Dendritic cell treated with granulocyte-macrophage colony-stimulating factor and Interleukin-4, amounts not matched to agents 40 ng/mL and 50 ng/mL, for 4 days (primary cell): Measurements from ENCODE around the gene UGT1A5.

Experiments
- H3K27ac Mint-ChIP-seq: one replicate; pipeline ENCODE4 v1.8.0; 2022; ENCODE audit warnings: mild to moderate bottlenecking, mixed read lengths
- H3K27me3 Mint-ChIP-seq: one replicate; pipeline ENCODE4 v1.8.0; 2022; ENCODE audit warnings: mild to moderate bottlenecking, mixed read lengths
- H3K36me3 Mint-ChIP-seq: one replicate; pipeline ENCODE4 v1.8.0; 2022; ENCODE audit warnings: low read depth, mixed read lengths
- H3K4me1 Mint-ChIP-seq: one replicate; pipeline ENCODE4 v1.8.0; 2022; ENCODE audit warnings: low read depth, mixed read lengths
- H3K4me3 Mint-ChIP-seq: one replicate; pipeline ENCODE4 v1.8.0; 2022; ENCODE audit warnings: mild to moderate bottlenecking, moderate library complexity, mixed read lengths
- H3K9me3 Mint-ChIP-seq: one replicate; pipeline ENCODE4 v1.8.0; 2022; ENCODE audit warnings: mixed read lengths
- intact Hi-C: fragments of 100-400 bp; cut with micrococcal nuclease; formaldehyde crosslinking; loops from one replicate; pipeline ENCODE4 v1.15.0; 2022

UGT1A5 gene

GRCh38 chr2:233819884-233820773 is 107.4 kb downstream of the UGT1A5 start:
- H3K4me1 Mint-ChIP-seq = peaks cover 8% of the 10 kb centered on the region
- H3K9me3 Mint-ChIP-seq = no peaks in the 10 kb centered on the region
- no peaks in the 10 kb centered on the region for H3K27me3 Mint-ChIP-seq
- intact Hi-C loops = no loop called here
- no peaks in the 10 kb centered on the region for H3K36me3 Mint-ChIP-seq
- H3K27ac Mint-ChIP-seq = no peak overlapping the region
- H3K4me3 Mint-ChIP-seq = no peak overlapping the region

DNA sequence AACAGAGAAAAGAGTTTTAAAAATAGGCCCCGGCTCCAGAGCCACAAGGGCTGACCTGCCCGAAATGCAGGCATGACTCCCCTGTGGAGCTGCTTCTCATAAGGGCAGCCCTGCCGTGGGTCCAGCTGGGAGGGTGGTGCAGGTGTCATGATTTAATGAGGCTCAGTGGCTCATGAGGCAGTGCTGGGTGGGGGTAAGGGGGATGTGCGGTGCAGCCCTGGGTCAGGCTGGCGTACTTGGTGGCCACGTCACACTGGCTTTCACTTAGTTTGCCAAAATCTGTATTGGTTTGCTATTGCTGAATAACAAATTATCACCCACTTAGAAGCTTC is 108.0 kb downstream of the UGT1A5 start:
- H3K27me3 Mint-ChIP-seq = peaks cover 2% of the 10 kb centered on the region
- peaks cover 8% of the 10 kb centered on the region for H3K4me1 Mint-ChIP-seq
- intact Hi-C loops = no loop called here
- H3K4me3 Mint-ChIP-seq = no peak overlapping the region
- no peaks in the 10 kb centered on the region for H3K36me3 Mint-ChIP-seq
- no peak overlapping the region for H3K27ac Mint-ChIP-seq
- H3K9me3 Mint-ChIP-seq = no peaks in the 10 kb centered on the region

- no peaks in the 10 kb centered on the region for H3K36me3 Mint-ChIP-seq
- peaks cover 8% of the 10 kb centered on the region for H3K4me1 Mint-ChIP-seq
- no peaks in the 10 kb centered on the region for H3K9me3 Mint-ChIP-seq
- no peak overlapping the region for H3K4me3 Mint-ChIP-seq
- intact Hi-C loops = no loop called here
- peaks cover 2% of the 10 kb centered on the region for H3K27me3 Mint-ChIP-seq
- H3K27ac Mint-ChIP-seq = no peak overlapping the region
Measured at GRCh38 chr2:233821196-233821595, 108.5 kb downstream of the UGT1A5 start.

GRCh38 chr2:233821709-233822100 is 109.0 kb downstream of the UGT1A5 start:
- H3K36me3 Mint-ChIP-seq = no peaks in the 10 kb centered on the region
- H3K4me3 Mint-ChIP-seq = no peak overlapping the region
- no peaks in the 10 kb centered on the region for H3K9me3 Mint-ChIP-seq
- H3K4me1 Mint-ChIP-seq = peaks cover 8% of the 10 kb centered on the region
- intact Hi-C loops = no loop called here
- H3K27ac Mint-ChIP-seq = no peak overlapping the region
- H3K27me3 Mint-ChIP-seq = peaks cover 2% of the 10 kb centered on the region

DNA sequence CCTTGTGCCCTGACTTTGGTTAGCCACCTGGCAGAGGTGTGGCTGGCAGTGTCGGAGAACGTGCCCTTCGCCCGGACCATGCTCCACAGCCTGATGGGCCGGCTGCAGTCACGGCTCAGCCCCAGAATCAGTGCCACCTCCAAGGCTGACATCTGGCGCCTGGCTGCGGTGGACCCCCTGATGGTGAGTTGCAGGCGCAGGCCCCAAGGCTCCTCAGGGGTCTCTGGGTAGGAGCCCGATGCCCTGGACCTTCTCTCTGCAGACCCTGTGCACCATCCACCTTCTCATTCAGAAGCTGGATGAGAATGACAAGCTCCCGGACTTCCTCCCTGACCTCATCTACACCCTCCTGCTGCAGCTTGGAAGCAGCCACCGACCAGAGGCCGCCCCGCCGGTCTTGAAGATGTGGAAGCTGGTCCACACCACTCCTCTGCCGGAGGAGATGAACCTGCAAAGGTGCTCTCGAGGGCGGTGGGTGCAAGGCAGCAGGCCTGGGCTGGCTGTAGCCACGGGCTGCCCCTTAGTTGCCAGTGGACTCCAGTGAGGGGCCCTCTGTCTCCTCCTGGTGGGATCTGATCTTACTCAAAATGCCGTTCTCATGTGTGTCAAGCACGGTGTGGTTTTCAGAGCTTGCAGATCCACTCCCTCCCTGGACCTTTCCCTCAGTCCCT is 109.5 kb downstream of the UGT1A5 start:
- Mint-ChIP-seq H3K36me3 (no peaks in the 10 kb centered on the region), H3K4me3 (no peak overlapping the region), H3K27ac (no peak overlapping the region), H3K9me3 (no peaks in the 10 kb centered on the region), H3K4me1 (peaks cover 8% of the 10 kb centered on the region), H3K27me3 (peaks cover 2% of the 10 kb centered on the region)
- intact Hi-C loops = no loop called here
